CD8-positive, alpha-beta memory T cell (primary cell): ENCODE data around the gene ACOT4. TPM values are rescaled to one million over a fixed set of nuclear protein-coding genes. Genes with fewer than 3 reads are reported as not detected.
"Not testable (repeated sequence)": the region's sequence is repeated elsewhere in the genome, so short reads cannot be mapped to it uniquely, and the experiment has no call there.

Source experiments
- CTCF ChIA-PET: fragments of 350-600 bp; sonication (Branson Sonifier 250); formaldehyde crosslinking; loops from one replicate; lab custom pipeline; 2021; ENCODE audit warnings: antibody characterized with exemption; lab: Charles Lee
- POLR2A ChIA-PET: fragments of 350-600 bp; sonication (Branson Sonifier 250); formaldehyde crosslinking; loops from one replicate; lab custom pipeline; 2021; ENCODE audit warnings: antibody characterized with exemption; lab: Charles Lee
- DNase-seq, 5 donors: peaks; one replicate each; pipeline versions ENCODE4 v3.0.0 to v3.0.0-alpha.2; 2020 to 2022; ENCODE audit warnings: mixed read lengths in 1 of 5
- H3K27ac ChIP-seq: one replicate; pipeline ENCODE4 v1.7.0; 2013; ENCODE audit warnings: low read depth, mild to moderate bottlenecking, low read length, moderate library complexity
- H3K27me3 ChIP-seq: 2 replicates; pipeline ENCODE4 v1.7.0; 2013; ENCODE audit warnings: low read length, mild to moderate bottlenecking; ENCODE audit not compliant: insufficient read depth, poor library complexity, severe bottlenecking
- H3K36me3 ChIP-seq: 2 replicates; pipeline ENCODE4 v1.7.0; 2013; ENCODE audit warnings: mild to moderate bottlenecking, low read length, moderate library complexity; ENCODE audit not compliant: insufficient read depth
- H3K4me1 ChIP-seq: 2 replicates; pipeline ENCODE4 v1.7.0; 2013; ENCODE audit warnings: mild to moderate bottlenecking, low read length, moderate library complexity; ENCODE audit not compliant: insufficient read depth
- H3K4me3 ChIP-seq: 2 replicates; pipeline ENCODE4 v1.7.0; 2013; ENCODE audit warnings: mild to moderate bottlenecking, low read length
- H3K9me3 ChIP-seq: 2 replicates; pipeline ENCODE4 v1.7.0; 2013; ENCODE audit warnings: mild to moderate bottlenecking, low read length
- H3K27ac Mint-ChIP-seq, 8 donors: one replicate each; pipeline ENCODE4 v1.8.0; 2020 to 2021; ENCODE audit warnings: mixed read lengths in 8 of 8, mild to moderate bottlenecking in 6 of 8, inconsistent platforms in 3 of 8, moderate library complexity in 3 of 8
- H3K27me3 Mint-ChIP-seq, 2 donors: one replicate each; pipeline ENCODE4 v1.8.0; 2020 to 2021; ENCODE audit warnings: mixed read lengths in 2 of 2, mild to moderate bottlenecking in 1 of 2, moderate library complexity in 1 of 2
- H3K36me3 Mint-ChIP-seq, 3 donors: one replicate each; pipeline ENCODE4 v1.8.0; 2020 to 2021; ENCODE audit warnings: mixed read lengths in 3 of 3, inconsistent platforms in 1 of 3, mild to moderate bottlenecking in 1 of 3
- H3K4me1 Mint-ChIP-seq, 3 donors: one replicate each; pipeline ENCODE4 v1.8.0; 2020 to 2021; ENCODE audit warnings: mixed read lengths in 3 of 3, inconsistent platforms in 1 of 3, mild to moderate bottlenecking in 1 of 3
- H3K4me3 Mint-ChIP-seq, 7 donors: one replicate each; pipeline ENCODE4 v1.8.0; 2020 to 2021; ENCODE audit warnings: mixed read lengths in 7 of 7, mild to moderate bottlenecking in 6 of 7, moderate library complexity in 4 of 7, inconsistent platforms in 2 of 7
- H3K9me3 Mint-ChIP-seq, 5 donors: one replicate each; pipeline ENCODE4 v1.8.0; 2020 to 2022; ENCODE audit warnings: mixed read lengths in 5 of 5, mild to moderate bottlenecking in 3 of 5, moderate library complexity in 2 of 5, inconsistent platforms in 1 of 5
- polyA plus RNA-seq: library from polyadenylated mRNA; unstranded; fragments of 300-500 nt; fragmentation: Illumina TruSeq; gene quantifications from one replicate; pipeline ENCODE4 v1.2.3, GENCODE V29; 2021
- total RNA-seq, 2 experiments: library from RNA; stranded (reverse); gene quantifications; one replicate each; pipeline ENCODE4 v1.2.3, GENCODE V29; 2021

Gene ACOT4
- total and polyA plus RNA-seq, 3 experiments from 2014 or later = 4.0 to 5.0 (median 5.0) TPM

- Mint-ChIP-seq H3K4me1 (peaks cover 5 to 7% (median 5%) of the 10 kb centered on the region in 3 donors), H3K27me3 (peaks cover 3 to 17% of the 10 kb centered on the region in 2 donors), H3K27ac (peak overlapping the region in 2 of 8 donors; percentile 32 to 33), H3K36me3 (no peaks in the 10 kb centered on the region), H3K9me3 (no peaks in the 10 kb centered on the region), H3K4me3 (peak overlapping the region; percentile 67 to 90 (median 81))
- DNase-seq = no peak
- Histone ChIP-seq H3K4me3 (peak overlapping the region; percentile 66), H3K27me3 (no peaks in the 10 kb centered on the region), H3K4me1 (peaks cover 5% of the 10 kb centered on the region), H3K36me3 (no peaks in the 10 kb centered on the region), H3K27ac (no peak overlapping the region), H3K9me3 (no peaks in the 10 kb centered on the region)
- POLR2A ChIA-PET = interaction anchor here (0.5 kb wide), 1 partner anchor 338 kb away, joined by 3 read pairs; no protein-coding TSS in a partner anchor
- CTCF ChIA-PET = interaction anchor here (1.1 to 3.7 kb wide), 11 partner anchors 11 to 190 kb away, joined by 3 to 29 read pairs (median 6); partner anchors contain the start of genes ACOT1, ACOT2, ACOT6 and DNAL1
Observed at GRCh38 chr14:73634011-73634833, 42.5 kb downstream of the ACOT4 start.

- H3K27ac Mint-ChIP-seq, H3K4me3 Mint-ChIP-seq, H3K9me3 ChIP-seq, H3K36me3 Mint-ChIP-seq, H3K36me3 ChIP-seq, H3K4me3 ChIP-seq, H3K4me1 ChIP-seq, H3K27me3 ChIP-seq, H3K27me3 Mint-ChIP-seq, H3K4me1 Mint-ChIP-seq, H3K27ac ChIP-seq, POLR2A ChIA-PET, DNase-seq, H3K9me3 Mint-ChIP-seq: not testable (repeated sequence)
- CTCF ChIA-PET = interaction anchor here (1.1 kb wide), 1 partner anchor 127 kb away, joined by 3 read pairs; no protein-coding TSS in a partner anchor
Observed at GRCh38 chr14:73636355-73636754, 44.7 kb downstream of the ACOT4 start.

GRCh38 chr14:73637830-73638229 is 46.2 kb downstream of the ACOT4 start:
- H3K36me3 Mint-ChIP-seq = no peaks in the 10 kb centered on the region
- no peak overlapping the region for H3K4me3 Mint-ChIP-seq
- peaks cover 5 to 7% (median 5%) of the 10 kb centered on the region in 3 donors for H3K4me1 Mint-ChIP-seq
- no peaks in the 10 kb centered on the region for H3K9me3 Mint-ChIP-seq
- peaks cover 0 to 4% of the 10 kb centered on the region in 2 donors for H3K27me3 Mint-ChIP-seq
- Histone ChIP-seq H3K9me3 (no peaks in the 10 kb centered on the region), H3K4me1 (peaks cover 5% of the 10 kb centered on the region), H3K27me3 (no peaks in the 10 kb centered on the region), H3K27ac (no peak overlapping the region), H3K4me3 (no peak overlapping the region), H3K36me3 (no peaks in the 10 kb centered on the region)
- ChIA-PET CTCF (interaction anchor here (1.0 kb wide), 2 partner anchors 68 to 128 kb away, joined by 3 read pairs; no protein-coding TSS in a partner anchor), POLR2A (interaction anchor here (0.6 kb wide), 1 partner anchor 99 kb away, joined by 3 read pairs; no protein-coding TSS in a partner anchor)
- no peak overlapping the region for H3K27ac Mint-ChIP-seq
- DNase-seq = no peak

GRCh38 chr14:73640796-73641365 is 49.2 kb downstream of the ACOT4 start:
- Histone ChIP-seq H3K27ac (no peak overlapping the region), H3K36me3 (no peaks in the 10 kb centered on the region), H3K4me1 (peaks cover 14% of the 10 kb centered on the region), H3K4me3 (no peak overlapping the region), H3K27me3 (no peaks in the 10 kb centered on the region), H3K9me3 (no peaks in the 10 kb centered on the region)
- ChIA-PET POLR2A (no interaction called here), CTCF (interaction anchor here (1.4 kb wide), 1 partner anchor 49 kb away, joined by 3 read pairs; the partner anchor contains the start of gene ACOT4)
- no peaks in the 10 kb centered on the region for H3K9me3 Mint-ChIP-seq
- peaks cover 15 to 19% (median 19%) of the 10 kb centered on the region in 3 donors for H3K4me1 Mint-ChIP-seq
- H3K27me3 Mint-ChIP-seq = peaks cover 0 to 1% of the 10 kb centered on the region in 2 donors
- peaks cover 0 to 8% (median 0%) of the 10 kb centered on the region in 3 donors for H3K36me3 Mint-ChIP-seq
- no peak for DNase-seq
- peak overlapping the region in 1 of 8 donors; percentile 75 for H3K27ac Mint-ChIP-seq
- H3K4me3 Mint-ChIP-seq = no peak overlapping the region

GRCh38 chr14:73644531-73645247 is 53.0 kb downstream of the ACOT4 start, which contains the start of gene DNAL1:
Gene DNAL1, plus strand, starts transcription at chr14:73644986. Its CDS starts 54 bp downstream, at chr14:73645040.
- no peaks in the 10 kb centered on the region for H3K9me3 Mint-ChIP-seq
- CTCF ChIA-PET = interaction anchor here (2.3 kb wide), 1 partner anchor 11 kb away, joined by 11 read pairs; no protein-coding TSS in a partner anchor
- H3K27ac ChIP-seq = peak within 1 kb of the TSS; percentile 77

GRCh38 chr14:73645248-73645610 is 53.6 kb downstream of the ACOT4 start:
- peaks cover 0 to 8% (median 0%) of the 10 kb centered on the region in 3 donors for H3K36me3 Mint-ChIP-seq
- H3K27ac Mint-ChIP-seq = peak overlapping the region; percentile 90 to 100 (median 94)
- H3K27ac ChIP-seq = peak overlapping the region; percentile 77
- H3K4me1 Mint-ChIP-seq = peaks cover 15 to 21% (median 21%) of the 10 kb centered on the region in 3 donors
- peaks cover 0 to 1% of the 10 kb centered on the region in 2 donors for H3K27me3 Mint-ChIP-seq
- no peaks in the 10 kb centered on the region for H3K27me3 ChIP-seq
- CTCF ChIA-PET = interaction anchor here (2.3 kb wide), 1 partner anchor 11 kb away, joined by 11 read pairs; no protein-coding TSS in a partner anchor
- H3K4me1 ChIP-seq = peaks cover 14% of the 10 kb centered on the region
- POLR2A ChIA-PET = interaction anchor here (0.5 to 1.4 kb wide), 3 partner anchors 115 to 251 kb away, joined by 3 to 6 read pairs (median 4); partner anchors contain the start of gene RIOX1
- no peaks in the 10 kb centered on the region for H3K36me3 ChIP-seq
- H3K4me3 ChIP-seq = peak overlapping the region; percentile 86
- peak overlapping the region; percentile 91 to 99 (median 94) for H3K4me3 Mint-ChIP-seq
- no peak for DNase-seq
- H3K9me3 Mint-ChIP-seq = no peaks in the 10 kb centered on the region
- no peaks in the 10 kb centered on the region for H3K9me3 ChIP-seq

More at GRCh38 chr14:73644531-73645247, 53.0 kb downstream of the ACOT4 start, which contains the start of gene DNAL1:
- Mint-ChIP-seq H3K36me3 (peaks cover 0 to 8% (median 0%) of the 10 kb centered on the region in 3 donors), H3K27ac (peak within 1 kb of the TSS; percentile 90 to 100 (median 94)), H3K4me3 (peak within 1 kb of the TSS; percentile 91 to 99 (median 94)), H3K4me1 (peaks cover 15 to 21% (median 21%) of the 10 kb centered on the region in 3 donors), H3K27me3 (peaks cover 0 to 1% of the 10 kb centered on the region in 2 donors)
- H3K9me3 ChIP-seq = no peaks in the 10 kb centered on the region
- no peaks in the 10 kb centered on the region for H3K27me3 ChIP-seq
- peak within 1 kb of the TSS; percentile 86 for H3K4me3 ChIP-seq
- peaks cover 14% of the 10 kb centered on the region for H3K4me1 ChIP-seq
- no peaks in the 10 kb centered on the region for H3K36me3 ChIP-seq
- POLR2A ChIA-PET = interaction anchor here (0.5 to 1.4 kb wide), 3 partner anchors 115 to 251 kb away, joined by 3 to 6 read pairs (median 4); partner anchors contain the start of gene RIOX1
- DNase-seq = peak; percentile 85 to 94 (median 89)
